ENCODE data around the gene RHPN2. TPM values are rescaled to one million over a fixed set of nuclear protein-coding genes. Genes with fewer than 3 reads are reported as not detected.
"Not testable (repeated sequence)": the region's sequence is repeated elsewhere in the genome, so short reads cannot be mapped to it uniquely, and the experiment has no call there.

Gene RHPN2
- total and polyA plus RNA-seq, 2 donors (not counting 3 experiments of a cell fraction or from before 2014, with no cell fraction given) = 2.3 to 2.7 TPM

DNA sequence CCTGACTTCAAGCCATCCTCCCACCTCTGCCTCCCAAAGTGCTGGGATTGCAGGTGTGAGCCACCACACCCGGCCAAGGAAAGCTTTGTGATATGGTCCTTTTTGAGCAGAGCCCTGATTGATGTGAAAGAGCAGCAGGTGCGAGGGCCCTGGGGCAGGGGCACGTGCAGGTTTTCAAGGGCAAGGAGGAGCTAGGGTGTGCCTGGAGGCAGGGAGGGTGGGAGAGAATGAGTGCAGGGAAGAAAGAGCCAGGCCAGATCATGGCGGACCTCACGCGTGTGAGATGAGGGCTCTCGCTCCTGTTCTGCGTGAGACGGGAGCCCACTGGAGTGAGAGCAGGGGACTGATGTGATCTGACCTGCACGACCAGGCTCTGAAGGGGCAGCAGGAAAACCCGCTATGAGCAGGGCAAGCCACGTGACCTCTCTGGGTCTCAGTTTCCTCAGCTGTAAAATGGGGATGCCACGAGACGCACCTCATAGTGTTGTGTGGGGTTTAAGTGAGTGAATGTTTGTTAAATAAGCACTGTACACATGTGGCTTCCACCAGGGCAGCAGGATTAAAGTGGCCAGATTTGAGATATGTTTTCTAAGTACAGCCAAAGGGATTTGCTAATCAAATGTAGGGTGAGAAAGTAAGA lies 66.9 kb downstream of the RHPN2 start:
- Histone ChIP-seq H3K27ac (ENCODE audit: insufficient read depth, low read depth, low read length) (no peak overlapping the region), H4K20me1 (replicated peaks; ENCODE audit: control insufficient read depth, extremely low read depth, insufficient read depth, low read length) (no peaks in the 10 kb centered on the region), H3K9me3 (replicated peaks; ENCODE audit: control insufficient read depth, insufficient read depth, low read length) (no peaks in the 10 kb centered on the region), H2AFZ (ENCODE audit: low read depth, low read length) (no peak overlapping the region), H3K36me3 (ENCODE audit: control insufficient read depth in 2 of 2, extremely low read depth in 1 of 2, insufficient read depth in 2 of 2, low read length in 2 of 2) (no peaks in the 10 kb centered on the region), H3K79me2 (ENCODE audit: control insufficient read depth, insufficient read depth, low read length) (no peaks in the 10 kb centered on the region), H3K9ac (replicated peaks; ENCODE audit: extremely low read depth, insufficient read depth, low read length) (no peak overlapping the region), H3K9me1 (replicated peaks; ENCODE audit: control insufficient read depth, extremely low read depth, insufficient read depth, low read length) (no peaks in the 10 kb centered on the region), H3K4me3 (replicated peaks in 1 of 3; ENCODE audit: insufficient read depth in 1 of 3, low read depth in 1 of 3, low read length in 3 of 3) (no peak overlapping the region), H3K27me3 (ENCODE audit: control insufficient read depth in 2 of 2, insufficient read depth in 2 of 2, low read length in 2 of 2) (no peaks in the 10 kb centered on the region), H3K4me1 (ENCODE audit: control insufficient read depth, extremely low read depth, insufficient read depth, low read length) (no peaks in the 10 kb centered on the region), H3K4me2 (ENCODE audit: insufficient read depth, low read length) (no peak overlapping the region)
- BruUV-seq (replicated peaks) = no TSS peak
- intact Hi-C loops (cut with micrococcal nuclease) = no loop called here
- DNase-seq (ENCODE audit: low read depth, low spot score) (no peak), FAIRE-seq (no peak)
- dilution Hi-C loops (cut with MboI; ENCODE audit: extremely low pct_ligation_motif_present, low sequenced_read_pairs) = no loop called here
- POLR2A ChIA-PET = no interaction called here
- TF ChIP-seq POLR2AphosphoS5 (IDR thresholded peaks at IDR 0.05; ENCODE audit: insufficient read depth, low read depth, low read length) (no peak), JUN (IDR thresholded peaks at IDR 0.05; ENCODE audit: borderline replicate concordance, insufficient read depth, insufficient read length, low read depth) (no peak), POLR2A (IDR thresholded peaks at IDR 0.05; ENCODE audit: low read depth, low read length) (no peak), FOS (IDR thresholded peaks at IDR 0.05; ENCODE audit: borderline replicate concordance, insufficient read depth, low read length) (no peak), MYC (IDR thresholded peaks at IDR 0.05; ENCODE audit: low read depth, low read length) (no peak), GATA2 (IDR thresholded peaks at IDR 0.05; ENCODE audit: insufficient read depth, insufficient read length, low read depth, low read length) (no peak), EZH2 (IDR thresholded peaks at IDR 0.05; ENCODE audit: borderline replicate concordance, low read depth, low read length, severe bottlenecking) (no peak)
- TF ChIP-seq, protein P1, sequence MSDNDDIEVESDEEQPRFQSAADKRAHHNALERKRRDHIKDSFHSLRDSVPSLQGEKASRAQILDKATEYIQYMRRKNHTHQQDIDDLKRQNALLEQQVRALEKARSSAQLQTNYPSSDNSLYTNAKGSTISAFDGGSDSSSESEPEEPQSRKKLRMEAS (IDR thresholded peaks at IDR 0.05; ENCODE audit: insufficient read depth, insufficient read length) = no peak
- TF ChIP-seq, protein P2, sequence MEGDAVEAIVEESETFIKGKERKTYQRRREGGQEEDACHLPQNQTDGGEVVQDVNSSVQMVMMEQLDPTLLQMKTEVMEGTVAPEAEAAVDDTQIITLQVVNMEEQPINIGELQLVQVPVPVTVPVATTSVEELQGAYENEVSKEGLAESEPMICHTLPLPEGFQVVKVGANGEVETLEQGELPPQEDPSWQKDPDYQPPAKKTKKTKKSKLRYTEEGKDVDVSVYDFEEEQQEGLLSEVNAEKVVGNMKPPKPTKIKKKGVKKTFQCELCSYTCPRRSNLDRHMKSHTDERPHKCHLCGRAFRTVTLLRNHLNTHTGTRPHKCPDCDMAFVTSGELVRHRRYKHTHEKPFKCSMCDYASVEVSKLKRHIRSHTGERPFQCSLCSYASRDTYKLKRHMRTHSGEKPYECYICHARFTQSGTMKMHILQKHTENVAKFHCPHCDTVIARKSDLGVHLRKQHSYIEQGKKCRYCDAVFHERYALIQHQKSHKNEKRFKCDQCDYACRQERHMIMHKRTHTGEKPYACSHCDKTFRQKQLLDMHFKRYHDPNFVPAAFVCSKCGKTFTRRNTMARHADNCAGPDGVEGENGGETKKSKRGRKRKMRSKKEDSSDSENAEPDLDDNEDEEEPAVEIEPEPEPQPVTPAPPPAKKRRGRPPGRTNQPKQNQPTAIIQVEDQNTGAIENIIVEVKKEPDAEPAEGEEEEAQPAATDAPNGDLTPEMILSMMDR (IDR thresholded peaks at IDR 0.05; ENCODE audit: extremely low read depth in 1 of 2, insufficient read depth in 1 of 2, low read depth in 1 of 2, low read length in 2 of 2) = no peak
- CTCF ChIA-PET = no interaction called here

DNA sequence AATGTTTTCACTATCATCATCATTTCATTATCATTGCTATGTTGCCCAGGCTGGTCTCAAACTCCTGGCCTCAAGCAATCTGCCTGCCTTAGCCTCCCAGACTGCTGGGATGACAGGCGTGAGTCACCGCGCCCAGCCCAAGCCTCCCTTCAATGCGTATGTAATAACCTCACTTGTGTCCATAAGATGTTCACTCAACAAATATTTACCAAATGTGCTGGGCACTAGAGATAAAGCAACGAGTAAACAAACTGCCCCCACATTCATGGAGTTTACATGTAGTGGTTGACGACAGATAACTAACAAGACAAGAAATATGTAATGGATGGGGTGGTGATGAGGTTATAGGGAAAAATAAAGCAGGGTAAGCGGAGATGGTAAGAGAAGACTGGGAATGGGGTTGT lies 67.6 kb downstream of the RHPN2 start:
- H4K20me1 ChIP-seq (replicated peaks; ENCODE audit: control insufficient read depth, extremely low read depth, insufficient read depth, low read length); H2AFZ ChIP-seq (ENCODE audit: low read depth, low read length); H3K9ac ChIP-seq (replicated peaks; ENCODE audit: extremely low read depth, insufficient read depth, low read length); H3K79me2 ChIP-seq (ENCODE audit: control insufficient read depth, insufficient read depth, low read length); H3K4me2 ChIP-seq (ENCODE audit: insufficient read depth, low read length); H3K4me1 ChIP-seq (ENCODE audit: control insufficient read depth, extremely low read depth, insufficient read depth, low read length); H3K9me3 ChIP-seq (replicated peaks; ENCODE audit: control insufficient read depth, insufficient read depth, low read length); FAIRE-seq; intact Hi-C loops (cut with micrococcal nuclease); BruUV-seq (replicated peaks); POLR2A ChIA-PET; H3K4me3 ChIP-seq (replicated peaks in 1 of 3; ENCODE audit: insufficient read depth in 1 of 3, low read depth in 1 of 3, low read length in 3 of 3); H3K9me1 ChIP-seq (replicated peaks; ENCODE audit: control insufficient read depth, extremely low read depth, insufficient read depth, low read length); H3K27ac ChIP-seq (ENCODE audit: insufficient read depth, low read depth, low read length); DNase-seq (ENCODE audit: low read depth, low spot score); H3K36me3 ChIP-seq (ENCODE audit: control insufficient read depth in 2 of 2, extremely low read depth in 1 of 2, insufficient read depth in 2 of 2, low read length in 2 of 2); CTCF ChIA-PET; dilution Hi-C loops (cut with MboI; ENCODE audit: extremely low pct_ligation_motif_present, low sequenced_read_pairs); H3K27me3 ChIP-seq (ENCODE audit: control insufficient read depth in 2 of 2, insufficient read depth in 2 of 2, low read length in 2 of 2): not testable (repeated sequence)

DNA sequence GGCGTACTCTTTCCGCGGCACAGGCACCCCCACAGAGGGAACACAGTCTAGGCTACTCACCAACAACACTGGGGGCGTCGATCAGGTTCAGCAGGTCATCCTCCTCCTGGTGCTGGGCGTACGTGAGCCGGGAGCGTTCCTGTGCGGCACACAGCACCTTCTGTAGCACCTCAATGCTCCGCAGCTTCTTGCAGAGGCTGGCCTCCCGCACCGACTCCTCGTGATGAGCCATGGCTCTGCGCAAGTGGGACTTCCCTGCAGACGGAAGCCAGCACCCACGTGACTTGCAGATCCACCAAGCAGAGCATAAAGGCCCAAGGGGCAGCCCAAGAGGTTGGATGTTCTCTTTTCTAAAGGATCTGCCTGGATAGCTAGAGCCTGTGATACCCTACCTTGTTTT lies 68.7 kb downstream of the RHPN2 start:
- H3K4me2 ChIP-seq (ENCODE audit: insufficient read depth, low read length); BruUV-seq (replicated peaks); intact Hi-C loops (cut with micrococcal nuclease); POLR2A ChIA-PET; H3K4me3 ChIP-seq (replicated peaks in 1 of 3; ENCODE audit: insufficient read depth in 1 of 3, low read depth in 1 of 3, low read length in 3 of 3); H3K36me3 ChIP-seq (ENCODE audit: control insufficient read depth in 2 of 2, extremely low read depth in 1 of 2, insufficient read depth in 2 of 2, low read length in 2 of 2); H2AFZ ChIP-seq (ENCODE audit: low read depth, low read length); FAIRE-seq; H3K27me3 ChIP-seq (ENCODE audit: control insufficient read depth in 2 of 2, insufficient read depth in 2 of 2, low read length in 2 of 2); H3K79me2 ChIP-seq (ENCODE audit: control insufficient read depth, insufficient read depth, low read length); H4K20me1 ChIP-seq (replicated peaks; ENCODE audit: control insufficient read depth, extremely low read depth, insufficient read depth, low read length); DNase-seq (ENCODE audit: low read depth, low spot score); dilution Hi-C loops (cut with MboI; ENCODE audit: extremely low pct_ligation_motif_present, low sequenced_read_pairs); H3K4me1 ChIP-seq (ENCODE audit: control insufficient read depth, extremely low read depth, insufficient read depth, low read length); H3K9ac ChIP-seq (replicated peaks; ENCODE audit: extremely low read depth, insufficient read depth, low read length); CTCF ChIA-PET; H3K27ac ChIP-seq (ENCODE audit: insufficient read depth, low read depth, low read length); H3K9me3 ChIP-seq (replicated peaks; ENCODE audit: control insufficient read depth, insufficient read depth, low read length); H3K9me1 ChIP-seq (replicated peaks; ENCODE audit: control insufficient read depth, extremely low read depth, insufficient read depth, low read length): not testable (repeated sequence)
